GM12873 (cell line): ENCODE data around the gene HOXC11.

ENCODE experiments used
- TF ChIP-seq, protein P1 (sequence below): IDR thresholded peaks from 2 replicates; pipeline ENCODE4 v1.5.1; 2012; ENCODE audit warnings: low read depth, mild to moderate bottlenecking, moderate library complexity, low read length, control low read depth; ENCODE audit not compliant: insufficient read depth; ENCODE audit errors: missing control alignments

Gene HOXC11

DNA sequence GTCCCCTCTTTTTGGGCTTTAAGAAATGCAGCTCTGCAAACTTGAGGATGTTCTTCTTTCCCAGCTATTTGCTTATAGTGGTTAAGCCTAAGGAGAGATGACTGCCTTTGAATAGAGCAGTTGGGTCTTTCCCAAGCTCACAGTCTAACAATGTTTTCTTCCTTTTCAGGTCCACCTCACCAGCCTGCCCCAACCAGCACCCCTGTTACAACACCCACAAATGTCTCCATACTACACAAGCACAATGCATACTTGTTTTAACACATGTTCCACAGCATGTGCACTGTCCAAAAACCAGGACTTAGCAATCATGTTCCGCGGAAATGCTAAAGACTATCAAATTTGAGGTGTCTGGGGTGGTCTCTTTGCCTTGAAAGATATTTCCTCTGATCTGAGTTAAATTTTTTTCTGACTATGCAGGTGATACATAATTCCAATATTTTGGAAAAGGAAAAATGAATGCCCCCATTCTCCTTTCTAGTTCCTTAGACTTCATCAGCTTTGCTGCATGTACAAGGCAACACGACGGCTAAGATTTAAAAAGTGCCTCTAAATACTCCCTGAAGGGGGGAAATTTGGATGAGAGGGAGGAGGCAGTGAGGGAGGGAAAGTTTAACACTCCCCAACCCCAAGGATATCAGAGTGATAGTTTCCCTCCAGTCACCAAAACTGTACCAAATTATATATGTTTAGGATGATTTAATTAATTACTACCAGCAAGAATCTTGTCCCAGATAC lies 40.9 kb upstream of the HOXC11 start:
- TF ChIP-seq, protein P1, sequence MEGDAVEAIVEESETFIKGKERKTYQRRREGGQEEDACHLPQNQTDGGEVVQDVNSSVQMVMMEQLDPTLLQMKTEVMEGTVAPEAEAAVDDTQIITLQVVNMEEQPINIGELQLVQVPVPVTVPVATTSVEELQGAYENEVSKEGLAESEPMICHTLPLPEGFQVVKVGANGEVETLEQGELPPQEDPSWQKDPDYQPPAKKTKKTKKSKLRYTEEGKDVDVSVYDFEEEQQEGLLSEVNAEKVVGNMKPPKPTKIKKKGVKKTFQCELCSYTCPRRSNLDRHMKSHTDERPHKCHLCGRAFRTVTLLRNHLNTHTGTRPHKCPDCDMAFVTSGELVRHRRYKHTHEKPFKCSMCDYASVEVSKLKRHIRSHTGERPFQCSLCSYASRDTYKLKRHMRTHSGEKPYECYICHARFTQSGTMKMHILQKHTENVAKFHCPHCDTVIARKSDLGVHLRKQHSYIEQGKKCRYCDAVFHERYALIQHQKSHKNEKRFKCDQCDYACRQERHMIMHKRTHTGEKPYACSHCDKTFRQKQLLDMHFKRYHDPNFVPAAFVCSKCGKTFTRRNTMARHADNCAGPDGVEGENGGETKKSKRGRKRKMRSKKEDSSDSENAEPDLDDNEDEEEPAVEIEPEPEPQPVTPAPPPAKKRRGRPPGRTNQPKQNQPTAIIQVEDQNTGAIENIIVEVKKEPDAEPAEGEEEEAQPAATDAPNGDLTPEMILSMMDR, result no peak

DNA sequence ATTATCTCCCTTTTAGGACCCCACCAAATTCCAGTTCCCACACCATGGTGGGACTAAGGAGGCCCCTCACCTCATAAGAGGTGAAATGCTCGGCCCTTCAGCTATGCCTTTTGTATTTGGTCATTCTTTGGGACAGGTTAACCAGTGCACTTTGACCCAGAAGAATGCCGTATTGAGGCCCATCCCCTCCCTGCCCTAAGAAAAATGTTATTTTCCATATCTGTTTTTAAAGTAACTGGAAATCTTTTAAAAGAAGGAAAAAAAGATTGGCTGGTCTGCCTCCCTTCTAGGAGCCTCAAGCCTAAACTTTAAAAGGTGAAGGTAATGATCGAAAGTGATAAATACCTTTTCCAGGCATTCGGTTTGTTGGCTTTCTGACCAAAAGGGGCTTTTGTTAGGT lies 40.0 kb upstream of the HOXC11 start:
- TF ChIP-seq, protein P1, result no peak

GRCh38 chr12:53935383-53936341 lies 37.3 kb upstream of the HOXC11 start:
- TF ChIP-seq, protein P1, result no peak

DNA sequence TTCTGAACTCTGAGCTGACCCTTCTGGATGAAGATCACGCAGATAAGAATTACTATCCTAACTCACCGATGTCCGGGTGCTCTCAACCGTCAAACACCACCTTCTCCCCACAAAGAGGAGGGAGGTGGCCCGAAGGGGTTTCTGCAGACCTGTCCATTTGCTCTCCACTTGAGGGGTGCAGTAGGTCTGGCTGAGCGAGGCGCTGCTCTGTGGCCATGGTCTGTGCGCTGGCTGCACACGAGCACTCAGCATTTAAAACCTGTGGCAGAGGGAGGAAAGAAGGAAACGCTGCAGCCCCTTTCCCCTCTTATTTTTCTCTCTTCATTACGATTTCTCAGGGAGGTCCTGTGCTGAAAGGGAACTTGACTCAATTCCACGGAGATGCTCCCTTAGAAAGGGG lies 35.8 kb upstream of the HOXC11 start:
- TF ChIP-seq, protein P1, result no peak

GRCh38 chr12:53937596-53938325 lies 35.2 kb upstream of the HOXC11 start:
- TF ChIP-seq, protein P1, result no peak

GRCh38 chr12:53938326-53939140 lies 34.4 kb upstream of the HOXC11 start, which contains the start of gene HOXC13:
HOXC13 (plus strand) TSS chr12:53938831; CDS start chr12:53938907, 76 bp downstream.
- TF ChIP-seq, protein P1, result no peak
